Measurements from ENCODE around the gene DOK6.

The DOK6 gene

DNA sequence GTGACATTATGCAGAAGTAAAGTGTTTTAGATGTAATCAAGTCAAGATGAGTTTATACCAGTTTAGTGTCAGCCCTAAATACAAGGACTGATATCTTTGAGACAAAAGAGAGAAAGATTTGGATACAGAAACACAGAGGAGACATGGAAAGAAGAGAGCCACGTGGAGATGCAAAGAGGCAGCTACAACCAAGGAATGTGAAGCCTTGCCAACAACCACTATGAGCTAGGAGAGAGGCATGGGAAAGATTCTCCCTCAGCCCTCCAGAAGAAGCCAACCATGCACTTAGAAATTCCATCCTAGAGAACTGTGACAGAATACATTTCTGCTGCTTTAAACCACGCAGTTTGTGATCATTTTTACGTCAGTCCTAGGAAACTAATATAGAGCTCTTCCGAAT, 217.2 kb downstream of the DOK6 start:
- TF ChIP-seq, protein P1, sequence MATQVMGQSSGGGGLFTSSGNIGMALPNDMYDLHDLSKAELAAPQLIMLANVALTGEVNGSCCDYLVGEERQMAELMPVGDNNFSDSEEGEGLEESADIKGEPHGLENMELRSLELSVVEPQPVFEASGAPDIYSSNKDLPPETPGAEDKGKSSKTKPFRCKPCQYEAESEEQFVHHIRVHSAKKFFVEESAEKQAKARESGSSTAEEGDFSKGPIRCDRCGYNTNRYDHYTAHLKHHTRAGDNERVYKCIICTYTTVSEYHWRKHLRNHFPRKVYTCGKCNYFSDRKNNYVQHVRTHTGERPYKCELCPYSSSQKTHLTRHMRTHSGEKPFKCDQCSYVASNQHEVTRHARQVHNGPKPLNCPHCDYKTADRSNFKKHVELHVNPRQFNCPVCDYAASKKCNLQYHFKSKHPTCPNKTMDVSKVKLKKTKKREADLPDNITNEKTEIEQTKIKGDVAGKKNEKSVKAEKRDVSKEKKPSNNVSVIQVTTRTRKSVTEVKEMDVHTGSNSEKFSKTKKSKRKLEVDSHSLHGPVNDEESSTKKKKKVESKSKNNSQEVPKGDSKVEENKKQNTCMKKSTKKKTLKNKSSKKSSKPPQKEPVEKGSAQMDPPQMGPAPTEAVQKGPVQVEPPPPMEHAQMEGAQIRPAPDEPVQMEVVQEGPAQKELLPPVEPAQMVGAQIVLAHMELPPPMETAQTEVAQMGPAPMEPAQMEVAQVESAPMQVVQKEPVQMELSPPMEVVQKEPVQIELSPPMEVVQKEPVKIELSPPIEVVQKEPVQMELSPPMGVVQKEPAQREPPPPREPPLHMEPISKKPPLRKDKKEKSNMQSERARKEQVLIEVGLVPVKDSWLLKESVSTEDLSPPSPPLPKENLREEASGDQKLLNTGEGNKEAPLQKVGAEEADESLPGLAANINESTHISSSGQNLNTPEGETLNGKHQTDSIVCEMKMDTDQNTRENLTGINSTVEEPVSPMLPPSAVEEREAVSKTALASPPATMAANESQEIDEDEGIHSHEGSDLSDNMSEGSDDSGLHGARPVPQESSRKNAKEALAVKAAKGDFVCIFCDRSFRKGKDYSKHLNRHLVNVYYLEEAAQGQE (IDR thresholded peaks at IDR 0.05; ENCODE audit: insufficient read depth in 1 of 2, low read depth in 2 of 2, low read length in 2 of 2), result no peak
- TF ChIP-seq FOXP2 (optimal IDR thresholded peaks at IDR 0.05; ENCODE audit: borderline replicate concordance, extremely low read depth, extremely low read length, insufficient read depth) (no peak), TAF1 (IDR thresholded peaks at IDR 0.05; ENCODE audit: borderline replicate concordance, insufficient read depth, low read length) (no peak), SIN3A (IDR thresholded peaks at IDR 0.05; ENCODE audit: borderline replicate concordance, insufficient read depth, low read length) (no peak), POLR2AphosphoS5 (IDR thresholded peaks at IDR 0.05; ENCODE audit: low read depth, low read length) (no peak)

- TF ChIP-seq TAF1 (IDR thresholded peaks at IDR 0.05; ENCODE audit: borderline replicate concordance, insufficient read depth, low read length) (no peak), POLR2AphosphoS5 (IDR thresholded peaks at IDR 0.05; ENCODE audit: low read depth, low read length) (no peak), FOXP2 (optimal IDR thresholded peaks at IDR 0.05; ENCODE audit: borderline replicate concordance, extremely low read depth, extremely low read length, insufficient read depth) (no peak), SIN3A (IDR thresholded peaks at IDR 0.05; ENCODE audit: borderline replicate concordance, insufficient read depth, low read length) (no peak)
- TF ChIP-seq, protein P1 (IDR thresholded peaks at IDR 0.05; ENCODE audit: insufficient read depth in 1 of 2, low read depth in 2 of 2, low read length in 2 of 2), result no peak
Measured at GRCh38 chr18:69622184-69622583, 221.5 kb downstream of the DOK6 start.

- no peak for TF ChIP-seq SIN3A (IDR thresholded peaks at IDR 0.05; ENCODE audit: borderline replicate concordance, insufficient read depth, low read length)
- TF ChIP-seq, protein P1 (IDR thresholded peaks at IDR 0.05; ENCODE audit: insufficient read depth in 1 of 2, low read depth in 2 of 2, low read length in 2 of 2), result no peak
- no peak for TF ChIP-seq FOXP2 (optimal IDR thresholded peaks at IDR 0.05; ENCODE audit: borderline replicate concordance, extremely low read depth, extremely low read length, insufficient read depth)
- no peak for TF ChIP-seq TAF1 (IDR thresholded peaks at IDR 0.05; ENCODE audit: borderline replicate concordance, insufficient read depth, low read length)
- TF ChIP-seq POLR2AphosphoS5 (IDR thresholded peaks at IDR 0.05; ENCODE audit: low read depth, low read length), result no peak
Measured at GRCh38 chr18:69622961-69623360, 222.3 kb downstream of the DOK6 start.

DNA sequence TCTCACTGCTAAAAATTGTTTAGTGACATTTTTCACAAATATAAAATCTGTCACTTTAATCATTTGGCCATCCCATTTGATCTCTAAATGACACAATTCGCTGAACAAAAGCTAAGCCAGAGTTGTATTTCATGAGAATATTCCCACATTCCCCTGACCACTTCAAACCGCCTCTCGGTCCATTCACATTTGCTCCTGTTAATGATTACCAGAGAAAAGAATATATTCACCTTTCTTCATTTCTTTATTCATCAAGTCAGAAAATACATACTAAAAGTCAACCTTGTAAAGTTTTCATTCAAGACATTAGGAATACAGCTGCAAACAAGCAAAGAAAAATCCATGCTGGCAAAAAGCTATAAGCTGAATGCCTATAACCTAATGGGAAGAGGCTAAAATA, 225.5 kb downstream of the DOK6 start:
- TF ChIP-seq, protein P1 (IDR thresholded peaks at IDR 0.05; ENCODE audit: insufficient read depth in 1 of 2, low read depth in 2 of 2, low read length in 2 of 2), result no peak
- TF ChIP-seq FOXP2 (optimal IDR thresholded peaks at IDR 0.05; ENCODE audit: borderline replicate concordance, extremely low read depth, extremely low read length, insufficient read depth) (no peak), SIN3A (IDR thresholded peaks at IDR 0.05; ENCODE audit: borderline replicate concordance, insufficient read depth, low read length) (no peak), POLR2AphosphoS5 (IDR thresholded peaks at IDR 0.05; ENCODE audit: low read depth, low read length) (no peak), TAF1 (IDR thresholded peaks at IDR 0.05; ENCODE audit: borderline replicate concordance, insufficient read depth, low read length) (no peak)

Data from PFSK-1 (cell line).